Ovary (tissue), 9 donors: Measurements from ENCODE around the gene ARHGEF10L. TPM values are rescaled to one million over a fixed set of nuclear protein-coding genes. Genes with fewer than 3 reads are reported as not detected.
"Not testable (repeated sequence)": the region's sequence is repeated elsewhere in the genome, so short reads cannot be mapped to it uniquely, and the experiment has no call there.

Experiments
- DNase-seq, 5 donors: peaks; one replicate each; pipeline ENCODE4 v3.0.0-alpha.2; 2019 to 2020
- H3K27ac ChIP-seq, 2 donors: fragments of 200-600 bp; one replicate each; pipeline versions ENCODE4 v1.5.1 to v1.8.0; 2019 to 2022
- H3K27me3 ChIP-seq: fragments of 200-600 bp; one replicate; pipeline ENCODE4 v1.8.0; 2022
- H3K36me3 ChIP-seq: fragments of 200-600 bp; sonication (generic); one replicate; pipeline ENCODE4 v1.5.1; 2019
- H3K4me1 ChIP-seq: one replicate; pipeline ENCODE4 v1.8.1; 2013; ENCODE audit warnings: mild to moderate bottlenecking, moderate library complexity; ENCODE audit not compliant: insufficient read depth
- H3K4me3 ChIP-seq: fragments of 200-600 bp; sonication (generic); one replicate; pipeline ENCODE4 v1.5.1; 2017
- H3K9me3 ChIP-seq, 2 donors: fragments of 200-600 bp in 1 of 2; sonication (generic) in 1 of 2; one replicate each; pipeline versions ENCODE4 v1.5.1 to v1.8.1; 2013 to 2019; ENCODE audit warnings: mild to moderate bottlenecking in 1 of 2, moderate library complexity in 1 of 2
- CTCF ChIP-seq, 3 donors: fragments of 450-650 bp in 2 of 3; fragments of 200-600 bp in 1 of 3; IDR thresholded peaks; one replicate each; pipeline versions ENCODE4 v1.5.1 to v1.8.0; 2016 to 2022; ENCODE audit warnings: antibody characterized with exemption in 3 of 3, mild to moderate bottlenecking in 1 of 3
- EP300 ChIP-seq: sonication (generic); formaldehyde crosslinking; IDR thresholded peaks from one replicate; pipeline ENCODE4 v1.6.1; 2017; ENCODE audit warnings: antibody characterized with exemption
- POLR2A ChIP-seq: fragments of 450-650 bp; IDR thresholded peaks from one replicate; pipeline ENCODE4 v1.6.1; 2017; ENCODE audit warnings: antibody characterized with exemption, mild to moderate bottlenecking, moderate library complexity
- WGBS, 3 donors: extraction: QIAGEN DNeasy Blood & Tissue Kit in 1 of 3; methylation state at CpG; one replicate each; pipeline versions ENCODE4 v1.1.5 to v1.1.7; 2013 to 2017; 5-methylcytosine and 5-hydroxymethylcytosine counted together
- intact Hi-C, 4 donors: fragments of 100-400 bp; cut with DNase I; formaldehyde crosslinking; loops; one replicate each; pipeline versions ENCODE4 v1.11.0 to v1.15.1; 2022 to 2023
- polyA plus RNA-seq, 2 donors: library from polyadenylated mRNA; stranded (reverse); fragments of 200-250 nt in 1 of 2; fragments of 350-450 nt in 1 of 2; fragmentation: Illumina TruSeq in 1 of 2; extraction: RNeasy Lipid Tissue Mini Kit (QIAGEN cat#74804) in 1 of 2; gene quantifications; one replicate each; pipeline ENCODE4 v1.2.3, GENCODE V29; 2013 to 2014
- total RNA-seq, 7 donors: library from RNA; depleted of rRNA in 2 of 7; stranded (reverse); fragments of >200 nt in 2 of 7; fragmentation: NEBNext Ultra II Directional in 3 of 7; extraction: Animal tissue kit (Norgen Biotek cat#: 25700) in 3 of 7; gene quantifications; one replicate each; pipeline versions ENCODE4 v1.1.0 to v1.2.4, GENCODE V29; 2016 to 2023
- donor health status: DM: no; HTN: no; CAD: no; lungs with moderate emphysema.
- donor health status: DM: no; HTN: no; CAD: no.
- donor health status: Bipolar disorder and iron deficiency.
- donor health status: DM: yes; HTN: yes; CAD: no.
- donor health status: DM: no; HTN: no; CAD: no.
- donor health status: DM: yes; HTN: yes; CAD: no.

Gene ARHGEF10L
- total and polyA plus RNA-seq, 9 donors: 3.6 to 23.0 (median 18.3) TPM

- Histone ChIP-seq H3K36me3 (no peaks in the 10 kb centered on the region), H3K9me3 (no peaks in the 10 kb centered on the region), H3K27ac (no peak overlapping the region), H3K4me1 (peaks cover 6% of the 10 kb centered on the region), H3K27me3 (no peaks in the 10 kb centered on the region), H3K4me3 (no peak overlapping the region)
- intact Hi-C loops: no loop called here
- TF ChIP-seq EP300 (no peak), CTCF (IDR thresholded peaks at IDR 0.05) (no peak), POLR2A (no peak)
- peak in 1 of 5 donors; percentile 14 for DNase-seq
- WGBS, 3 donors: 7 to 15% (median 13%) methylated on average over 11 of the region's 11 CpGs
Observed at GRCh38 chr1:17743008-17743647, 203.6 kb downstream of the ARHGEF10L start.

DNA sequence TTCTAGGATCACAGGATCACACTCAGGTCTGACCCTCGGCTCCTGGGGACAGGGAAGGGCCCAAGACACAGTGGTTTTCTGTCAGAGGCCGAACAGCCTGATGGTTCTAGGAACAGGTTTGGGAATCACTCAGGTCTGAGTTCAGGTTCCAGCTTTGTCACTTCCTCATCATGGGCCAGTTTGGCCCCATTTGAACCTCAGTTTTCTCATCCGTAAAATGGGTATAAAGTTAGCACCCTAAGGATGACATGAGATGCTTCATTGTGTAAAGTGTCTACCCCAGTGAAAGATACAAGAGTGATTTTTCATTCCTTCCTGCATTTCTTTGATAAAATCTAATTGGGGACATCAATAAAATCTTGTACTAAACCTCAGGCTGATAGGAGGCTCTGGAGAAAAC is 204.4 kb downstream of the ARHGEF10L start:
- H3K9me3 ChIP-seq: no peaks in the 10 kb centered on the region
- no peaks in the 10 kb centered on the region for H3K36me3 ChIP-seq
- TF ChIP-seq CTCF (IDR thresholded peaks at IDR 0.05) (no peak), POLR2A (no peak), EP300 (no peak)
- H3K4me1 ChIP-seq: peaks cover 6% of the 10 kb centered on the region
- 92 to 97% (median 96%) methylated on average over 3 of the region's 3 CpGs for WGBS, 3 donors
- no peak overlapping the region for H3K4me3 ChIP-seq
- no peak for DNase-seq
- intact Hi-C loops: no loop called here
- H3K27me3 ChIP-seq: no peaks in the 10 kb centered on the region
- no peak overlapping the region for H3K27ac ChIP-seq

DNA sequence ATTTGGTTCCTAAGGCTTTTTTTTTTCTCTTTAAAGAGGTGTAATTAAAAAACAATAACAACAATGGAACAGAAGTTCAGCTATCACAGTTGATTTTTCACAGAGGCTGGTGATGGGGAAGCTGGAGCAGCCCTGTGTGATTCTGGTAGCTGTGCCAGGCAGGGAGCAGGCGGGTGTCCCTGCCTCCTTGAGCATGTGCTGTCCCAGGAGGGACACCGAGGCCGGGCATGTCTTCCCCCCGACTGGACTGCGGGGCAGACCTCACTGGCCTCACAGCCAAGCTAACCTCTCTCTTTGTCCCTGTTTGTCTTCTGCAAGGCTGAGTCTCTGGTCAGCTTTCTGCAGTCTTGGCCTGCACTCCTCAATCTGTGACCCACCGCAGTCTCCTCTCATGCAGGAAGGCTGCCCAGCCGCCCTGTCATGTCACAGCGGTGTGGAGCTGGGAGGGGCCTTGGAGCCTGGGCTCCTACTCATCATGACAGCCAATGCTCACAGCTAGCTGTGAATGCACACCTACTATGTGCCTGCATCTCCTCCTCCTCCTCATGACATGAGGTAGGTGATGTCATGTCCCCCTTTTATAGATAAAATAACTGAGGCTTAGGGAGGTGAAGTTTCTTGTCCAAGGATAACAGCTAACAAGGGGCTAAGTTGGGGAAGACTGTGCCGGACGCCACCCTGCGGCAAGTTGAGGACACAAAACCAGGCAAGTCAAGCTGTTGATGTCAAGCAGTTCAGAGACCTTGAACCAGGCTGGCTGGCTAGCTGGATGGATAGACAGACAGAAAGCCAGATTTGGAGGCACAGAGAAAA is 205.4 kb downstream of the ARHGEF10L start:
- intact Hi-C loops: no loop called here
- H3K4me1 ChIP-seq: peaks cover 6% of the 10 kb centered on the region
- no peaks in the 10 kb centered on the region for H3K9me3 ChIP-seq
- 77 to 87% (median 79%) methylated on average over 11 of the region's 11 CpGs for WGBS, 3 donors
- TF ChIP-seq EP300 (no peak), POLR2A (no peak), CTCF (IDR thresholded peaks at IDR 0.05) (no peak)
- no peaks in the 10 kb centered on the region for H3K27me3 ChIP-seq
- DNase-seq: no peak
- no peak overlapping the region for H3K4me3 ChIP-seq
- no peak overlapping the region for H3K27ac ChIP-seq
- H3K36me3 ChIP-seq: no peaks in the 10 kb centered on the region

DNA sequence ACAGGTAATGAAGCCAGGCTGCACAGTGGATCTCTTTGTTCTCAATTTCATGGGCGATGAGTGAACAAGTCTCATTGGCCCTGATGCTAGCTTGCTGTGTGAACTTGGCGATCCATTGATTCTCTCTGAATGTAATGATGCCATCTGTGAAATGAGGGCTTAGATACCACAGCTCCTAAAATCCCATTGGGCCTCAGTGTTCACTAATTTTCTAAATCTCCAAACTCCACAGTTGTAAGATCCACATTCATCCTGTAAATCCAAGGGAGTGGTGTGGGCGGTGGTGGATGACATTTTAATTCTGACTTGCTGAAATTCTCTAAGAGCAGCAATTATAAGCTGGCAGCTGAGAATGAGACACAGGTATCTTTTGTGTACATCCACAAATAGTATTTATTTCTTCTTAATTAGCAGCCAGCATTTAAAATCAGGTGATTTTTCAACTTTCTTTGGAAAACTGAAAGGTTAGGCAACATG is 206.0 kb downstream of the ARHGEF10L start:
- DNase-seq: no peak
- H3K9me3 ChIP-seq: no peaks in the 10 kb centered on the region
- TF ChIP-seq EP300 (no peak), POLR2A (no peak), CTCF (IDR thresholded peaks at IDR 0.05) (no peak)
- intact Hi-C loops: no loop called here
- WGBS, 3 donors: 93 to 99% (median 94%) methylated on average over 3 of the region's 3 CpGs
- no peaks in the 10 kb centered on the region for H3K27me3 ChIP-seq
- H3K27ac ChIP-seq: no peak overlapping the region
- peaks cover 6% of the 10 kb centered on the region for H3K4me1 ChIP-seq
- no peak overlapping the region for H3K4me3 ChIP-seq
- H3K36me3 ChIP-seq: no peaks in the 10 kb centered on the region

DNA sequence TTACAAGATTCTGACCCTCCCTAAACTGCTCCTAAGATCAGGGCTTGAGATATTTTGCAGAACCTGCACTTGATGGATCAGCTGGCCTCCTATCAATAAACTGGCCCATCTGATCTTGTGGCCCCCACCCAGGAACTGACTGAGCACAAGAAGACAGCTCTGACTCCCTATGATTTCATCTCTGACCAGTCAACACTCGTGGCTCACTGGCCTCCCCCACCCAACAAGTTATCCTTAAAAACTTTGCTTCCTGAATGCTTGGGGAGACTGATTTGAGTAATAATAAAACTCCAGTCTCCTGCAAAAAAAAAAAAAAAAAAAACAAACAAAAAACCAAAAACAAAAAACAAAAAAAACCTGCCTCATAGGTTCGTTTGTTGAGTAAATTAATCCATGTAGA is 206.8 kb downstream of the ARHGEF10L start:
- H3K36me3 ChIP-seq, H3K4me1 ChIP-seq, DNase-seq, H3K4me3 ChIP-seq, intact Hi-C loops, H3K27ac ChIP-seq, H3K9me3 ChIP-seq, H3K27me3 ChIP-seq: not testable (repeated sequence)
- 67 to 71% (median 68%) methylated on average over 2 of the region's 2 CpGs for WGBS, 3 donors
